NCI-H226 (cell line): ENCODE results near the gene MACROD2.

Experiments used
- DNase-seq: peaks from one replicate; pipeline ENCODE4 v3.0.0-alpha.2; 2015

Gene MACROD2

DNA sequence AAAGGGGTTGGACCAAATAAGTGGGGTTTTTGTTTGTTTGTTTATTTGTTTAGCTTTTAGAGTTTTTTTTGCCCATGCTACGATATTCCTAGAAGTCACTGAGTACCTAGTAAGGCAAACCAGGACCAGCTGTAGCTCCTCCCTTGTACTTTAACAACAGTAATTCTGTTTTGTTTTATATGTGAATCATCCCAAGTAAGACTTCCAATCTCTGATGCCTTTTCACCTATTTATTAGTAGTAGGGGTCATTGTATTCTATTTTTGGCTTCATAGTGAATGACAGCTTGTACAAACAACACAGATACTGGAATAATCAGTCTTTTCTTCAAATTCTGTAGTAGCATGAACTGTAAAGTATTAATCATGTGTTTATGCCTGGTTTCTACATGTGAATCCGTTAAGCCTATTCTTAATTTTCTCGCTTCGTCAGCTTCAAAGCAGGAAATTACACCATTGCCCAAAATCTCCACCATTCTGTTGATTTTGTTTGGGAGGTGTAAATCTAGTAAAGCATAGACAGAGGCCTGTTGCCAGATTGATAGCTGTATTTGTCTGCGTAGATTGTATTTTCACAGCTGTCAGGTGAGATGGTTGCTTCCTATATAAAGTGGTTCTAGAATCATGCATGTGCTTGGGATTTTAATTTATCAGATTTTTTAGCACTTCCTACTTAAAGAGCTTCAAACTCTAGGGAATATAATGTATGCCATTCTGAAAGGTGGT is 493.6 kb downstream of the MACROD2 start:
- no peak for DNase-seq

DNA sequence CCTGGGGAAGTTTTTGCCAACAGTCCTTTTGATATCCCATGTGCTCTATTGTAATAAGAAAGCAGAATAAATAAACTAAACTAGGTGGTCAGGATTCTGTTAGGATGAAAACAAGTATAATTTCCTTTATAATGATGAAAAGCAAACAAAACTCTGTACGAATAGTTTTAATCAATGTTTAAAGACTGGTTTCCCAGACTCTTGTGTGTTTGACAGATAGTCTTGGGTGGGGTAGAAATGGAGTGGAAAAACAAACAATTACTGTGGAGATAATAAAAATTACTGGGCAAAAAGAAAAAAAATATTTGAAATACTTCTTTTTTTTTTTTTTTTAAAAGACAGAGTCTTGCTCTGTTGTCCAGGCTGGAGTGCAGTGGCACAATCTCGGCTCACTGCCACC is 494.2 kb downstream of the MACROD2 start:
- no peak for DNase-seq

DNA sequence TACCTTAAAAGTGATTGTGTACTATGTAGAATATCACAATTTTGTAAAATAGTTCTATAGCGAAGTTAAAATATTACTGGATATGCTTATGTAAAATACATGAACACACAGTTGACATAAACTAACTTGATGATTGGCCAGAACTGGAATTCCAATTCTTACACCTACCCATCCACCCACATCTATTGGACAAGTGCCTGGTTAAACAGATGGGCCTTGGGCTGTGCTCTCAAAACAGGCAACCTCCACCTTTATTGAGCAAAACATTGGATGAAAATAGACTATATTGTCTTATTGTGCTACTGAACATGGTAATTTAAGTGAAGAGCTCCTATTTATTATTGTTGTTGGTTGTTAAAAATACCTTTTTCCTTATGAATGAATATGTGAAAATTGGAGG is 496.1 kb downstream of the MACROD2 start:
- DNase-seq = no peak

DNA sequence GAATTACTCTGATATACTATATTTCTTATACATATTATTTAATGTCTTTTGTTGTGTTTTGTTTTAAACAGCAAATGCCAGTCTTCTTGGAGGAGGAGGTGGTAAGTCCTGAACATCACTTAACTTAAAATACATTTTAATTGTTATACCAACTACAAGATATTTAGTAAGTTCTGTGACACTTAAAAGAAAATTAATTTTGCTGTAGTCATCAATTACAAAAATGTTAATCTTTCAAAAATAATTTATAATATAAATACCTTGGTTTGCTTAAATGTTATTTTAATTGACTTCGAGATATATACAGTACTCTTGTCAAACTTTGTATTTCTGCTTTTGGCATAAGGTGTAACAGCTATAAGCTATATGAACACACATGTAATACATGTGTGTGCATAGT is 498.1 kb downstream of the MACROD2 start:
- DNase-seq = no peak

DNA sequence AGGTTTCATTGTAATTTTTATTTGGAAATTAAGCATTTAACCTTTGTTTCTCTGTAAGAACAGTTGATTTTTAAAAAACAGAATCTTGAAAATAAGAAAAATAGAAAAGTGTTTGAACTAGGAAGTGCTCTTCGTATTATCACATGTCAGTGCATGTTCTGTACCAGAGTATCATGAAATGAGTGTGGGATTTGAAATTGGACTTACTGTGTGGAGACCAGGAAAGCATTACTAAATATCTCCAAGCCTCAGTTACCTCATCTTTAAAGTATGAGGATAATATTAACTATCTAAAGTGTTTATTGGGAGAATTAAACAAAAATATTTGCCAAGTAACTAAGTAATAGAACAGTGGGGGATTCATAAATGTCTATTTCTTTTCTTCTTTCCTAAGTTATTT is 499.0 kb downstream of the MACROD2 start:
- no peak for DNase-seq

DNA sequence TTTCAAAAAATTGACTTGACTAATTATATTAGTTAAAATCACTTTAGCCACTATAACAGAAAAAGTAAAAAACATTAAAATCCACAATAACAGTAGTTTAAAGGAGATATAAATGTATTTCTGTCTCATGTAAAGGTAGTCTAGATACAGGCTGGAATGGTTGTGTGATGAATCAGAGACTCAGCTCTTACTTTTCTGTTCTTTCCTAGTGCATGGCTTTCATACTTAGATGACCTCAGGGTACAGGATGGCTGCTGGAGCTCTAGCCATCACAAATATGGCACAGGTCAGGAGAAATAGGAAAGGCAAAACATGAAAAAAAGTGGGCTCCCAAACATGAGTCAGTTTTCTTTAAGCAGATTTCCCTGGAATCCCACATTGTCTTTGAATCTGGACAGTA is 499.8 kb downstream of the MACROD2 start:
- peak; percentile 9 for DNase-seq

DNA sequence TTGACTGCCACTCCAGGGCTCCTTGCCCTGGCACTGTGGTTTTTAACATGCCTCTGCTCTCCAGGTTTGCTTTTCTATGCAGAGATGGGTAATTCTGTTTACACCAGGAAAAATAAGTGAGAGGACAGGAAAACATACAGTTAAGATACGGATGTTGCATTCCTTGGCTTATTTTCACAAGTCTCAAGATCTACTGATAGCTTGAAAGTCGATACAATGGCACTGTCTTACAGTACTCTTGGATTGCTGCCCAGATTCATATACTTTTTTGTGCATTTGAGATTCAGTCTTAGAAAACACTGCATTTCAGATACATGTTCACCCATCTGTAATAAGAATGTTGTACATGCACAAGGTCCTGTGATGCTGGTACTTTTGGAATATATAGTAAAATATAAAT is 501.7 kb downstream of the MACROD2 start:
- DNase-seq = no peak

DNA sequence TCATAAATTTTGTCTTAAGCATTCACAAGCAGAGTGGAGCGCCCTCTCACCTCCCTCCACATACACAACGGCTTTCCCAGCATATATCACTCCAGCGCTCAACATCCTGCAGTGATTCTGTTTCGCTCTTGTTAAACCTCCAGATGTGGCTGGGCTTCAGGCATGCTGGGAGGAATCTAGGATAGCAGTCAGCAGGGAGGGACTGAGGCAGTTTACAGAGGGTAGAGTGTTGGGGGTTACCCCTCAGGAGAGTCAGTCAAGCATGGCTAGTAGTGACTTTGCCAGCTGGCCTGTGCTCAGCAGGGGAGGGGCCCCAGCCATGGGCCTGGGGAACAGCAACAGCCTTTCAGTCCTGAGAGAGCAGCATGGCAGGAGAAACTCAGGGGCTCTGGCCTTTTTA is 503.5 kb downstream of the MACROD2 start:
- DNase-seq = no peak

DNA sequence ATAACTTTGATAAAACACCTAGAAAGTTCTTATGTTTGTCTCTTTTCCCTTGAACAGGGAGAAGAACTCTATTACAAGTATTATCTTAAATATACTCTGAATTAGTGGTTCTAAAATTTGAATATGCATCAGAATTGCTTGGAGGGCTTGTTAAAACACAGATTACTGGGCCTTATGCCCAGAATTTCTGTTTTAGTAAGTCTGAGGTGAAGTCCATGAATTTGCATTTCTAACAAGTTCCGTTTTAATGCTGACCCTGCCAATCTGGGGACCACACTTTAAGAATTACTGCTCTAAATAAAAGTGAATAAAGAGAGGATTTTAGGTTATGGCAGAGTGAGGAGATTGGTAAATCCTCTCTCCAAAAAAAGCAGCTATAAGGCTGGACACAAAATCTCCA is 510.2 kb downstream of the MACROD2 start:
- DNase-seq = no peak

DNA sequence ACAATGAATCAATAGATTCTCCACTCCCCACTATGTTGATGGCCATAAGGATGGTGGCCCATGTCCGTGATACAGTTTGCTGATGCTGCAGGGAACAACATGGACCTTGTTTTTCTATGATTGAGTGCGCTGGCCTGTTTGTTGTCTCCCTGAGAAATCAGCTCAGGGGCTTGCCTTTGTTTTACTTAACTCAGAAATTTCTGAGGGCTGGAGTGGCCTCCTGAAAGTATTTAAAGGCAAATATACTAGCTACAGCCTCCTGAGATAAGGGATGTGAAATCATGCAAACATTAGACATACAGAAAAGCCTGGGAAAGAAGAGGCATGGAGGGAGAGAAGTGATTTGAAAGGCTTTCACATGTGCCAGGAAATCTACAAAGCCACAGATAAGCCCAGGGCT is 512.4 kb downstream of the MACROD2 start:
- peak; percentile 10 for DNase-seq

DNA sequence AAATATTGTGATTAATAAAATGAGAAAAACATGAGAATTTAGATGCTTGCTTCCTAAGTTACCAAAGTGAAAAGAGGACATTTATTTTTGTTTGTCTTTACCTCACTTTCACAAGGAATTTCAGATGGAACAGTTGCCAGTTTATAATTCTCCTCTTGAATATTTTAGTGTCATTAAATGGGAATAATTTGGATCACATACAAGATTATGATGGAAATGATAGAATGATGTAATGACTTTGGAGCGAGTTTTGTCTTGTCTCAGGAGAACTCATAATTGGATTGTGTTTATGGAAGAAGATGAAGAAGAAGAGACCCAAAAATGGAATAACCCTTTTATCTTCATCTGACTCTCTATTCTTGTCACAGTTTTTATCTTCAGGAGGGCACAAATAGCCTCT is 515.0 kb downstream of the MACROD2 start:
- DNase-seq = no peak

DNA sequence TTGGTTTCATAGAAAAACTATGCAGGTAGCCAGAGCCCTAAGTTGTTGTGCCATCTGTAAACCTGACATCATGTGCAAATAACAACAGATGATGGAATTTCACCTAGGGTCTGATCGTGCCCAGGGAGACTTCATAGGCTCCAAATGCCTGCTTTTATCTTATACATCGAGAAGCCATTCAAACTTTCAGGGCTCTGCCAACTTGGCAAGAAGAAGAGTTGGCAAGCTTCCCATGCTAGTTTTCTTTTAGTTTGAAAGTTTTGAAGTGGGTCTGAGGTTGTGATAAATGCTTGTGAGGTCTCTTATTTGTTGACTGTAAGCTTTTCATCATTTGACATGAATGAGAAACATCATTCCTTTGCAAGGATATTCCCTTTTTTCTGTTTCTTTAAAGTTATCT is 517.5 kb downstream of the MACROD2 start:
- DNase-seq = no peak

DNA sequence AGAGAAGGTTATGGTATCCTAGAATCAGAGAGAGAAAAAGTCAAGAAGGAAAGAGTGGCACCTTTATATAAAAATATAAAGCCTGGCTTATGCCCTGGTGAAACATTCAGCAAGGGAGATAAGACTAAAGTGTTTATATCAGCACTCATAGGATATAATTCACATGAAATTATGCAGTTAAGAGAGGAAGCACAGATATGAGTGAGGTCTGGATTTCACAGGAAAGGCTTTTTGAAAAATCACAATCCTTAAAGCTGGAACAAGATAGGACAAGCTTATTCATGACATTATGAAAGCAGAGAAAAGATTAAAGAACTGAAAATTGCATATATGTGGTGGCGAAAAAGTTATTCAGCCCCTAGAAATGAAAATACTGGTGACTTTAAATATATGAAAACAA is 523.3 kb downstream of the MACROD2 start:
- no peak for DNase-seq

DNA sequence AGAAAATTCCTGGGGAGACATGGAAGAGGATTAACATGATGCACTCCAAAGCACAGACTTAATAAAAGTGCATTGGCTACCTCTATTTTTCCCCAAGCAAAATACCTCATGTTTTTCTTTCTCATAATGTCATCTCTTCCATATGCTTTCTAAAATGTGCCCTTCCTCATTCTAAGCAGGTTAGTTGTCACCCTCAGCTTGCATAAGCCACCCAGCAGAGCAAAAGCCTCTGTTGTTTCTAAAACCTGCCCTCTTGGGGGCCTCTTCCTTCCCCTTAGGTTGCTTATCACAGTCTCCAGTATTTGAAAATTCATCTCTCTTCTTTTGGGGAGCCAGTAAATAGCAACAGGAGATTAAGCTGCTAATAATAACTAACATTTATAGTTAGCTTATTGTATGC is 525.7 kb downstream of the MACROD2 start:
- DNase-seq = no peak

DNA sequence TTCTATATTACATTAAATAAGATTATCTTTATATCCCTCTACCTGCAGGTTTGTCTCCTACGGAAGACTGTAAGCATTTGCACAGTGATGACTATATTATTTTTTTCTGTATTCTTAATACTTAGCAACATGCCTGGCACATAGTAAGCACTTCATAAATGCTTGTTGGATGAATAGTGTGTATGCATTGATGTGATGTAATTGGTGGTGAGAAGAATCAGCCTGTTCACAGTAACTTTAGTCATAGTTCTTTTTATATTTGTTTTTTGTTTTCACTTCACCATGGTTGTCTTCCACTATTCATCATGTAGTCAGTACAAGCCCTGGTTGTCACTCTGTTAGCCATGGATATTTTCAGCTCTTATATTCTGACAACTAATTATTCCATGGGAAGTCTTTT is 526.1 kb downstream of the MACROD2 start:
- no peak for DNase-seq

DNA sequence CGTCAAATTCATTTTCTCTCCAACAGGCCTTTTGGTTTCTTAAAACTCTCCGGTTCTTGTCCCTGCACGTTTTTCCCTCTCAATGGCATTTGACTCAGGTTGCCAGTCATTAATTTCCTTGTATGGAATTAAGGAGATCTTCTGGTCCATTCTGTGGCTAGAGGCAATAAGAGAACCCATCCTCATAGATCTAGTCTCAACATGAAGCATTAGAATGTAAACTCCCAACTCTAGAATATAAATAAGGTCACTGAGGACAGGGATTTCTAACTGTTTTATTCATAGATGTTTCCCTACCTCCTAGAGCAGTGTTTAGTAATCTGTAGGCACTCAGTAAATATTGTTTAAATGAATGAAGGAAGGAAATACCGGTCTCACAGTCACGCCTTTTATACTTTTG is 527.3 kb downstream of the MACROD2 start:
- no peak for DNase-seq

DNA sequence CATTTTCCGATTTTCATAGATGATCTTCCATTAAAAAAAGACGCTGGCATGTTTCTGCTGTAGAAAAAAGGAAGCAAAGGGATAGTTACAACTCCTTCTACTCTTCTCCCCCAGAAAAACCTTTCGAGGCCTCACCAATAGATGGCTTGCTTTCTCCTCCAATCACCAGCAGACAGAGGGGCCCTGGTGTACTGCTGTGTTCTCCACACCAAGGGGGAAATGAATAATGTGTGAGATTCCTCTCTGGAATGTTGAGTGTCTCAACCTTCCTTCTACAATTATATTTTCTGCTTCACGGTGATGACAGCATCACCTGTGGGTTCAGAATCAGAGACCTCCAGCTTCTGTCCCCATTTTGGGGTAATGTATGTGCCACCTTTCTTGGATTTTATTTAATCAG is 527.8 kb downstream of the MACROD2 start:
- peak; percentile 8 for DNase-seq

DNA sequence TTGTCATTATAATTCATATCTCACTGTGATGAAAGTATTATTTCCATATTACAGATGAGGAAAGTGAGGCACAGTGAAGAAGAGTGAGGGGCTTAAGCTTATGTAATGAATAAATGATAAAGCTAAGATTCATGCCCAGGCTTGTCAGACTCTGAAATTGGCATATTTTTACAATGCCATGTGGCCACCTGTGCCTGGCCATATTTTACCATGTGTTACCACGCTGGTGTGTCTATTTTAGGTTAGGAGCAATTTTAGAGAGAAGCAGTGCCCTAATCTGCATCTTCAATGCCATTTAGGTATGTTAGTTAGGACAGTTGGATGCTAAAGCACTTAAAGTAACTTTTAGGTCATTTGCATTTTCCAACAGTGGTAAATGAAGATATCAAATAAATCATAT is 530.1 kb downstream of the MACROD2 start:
- DNase-seq = no peak

DNA sequence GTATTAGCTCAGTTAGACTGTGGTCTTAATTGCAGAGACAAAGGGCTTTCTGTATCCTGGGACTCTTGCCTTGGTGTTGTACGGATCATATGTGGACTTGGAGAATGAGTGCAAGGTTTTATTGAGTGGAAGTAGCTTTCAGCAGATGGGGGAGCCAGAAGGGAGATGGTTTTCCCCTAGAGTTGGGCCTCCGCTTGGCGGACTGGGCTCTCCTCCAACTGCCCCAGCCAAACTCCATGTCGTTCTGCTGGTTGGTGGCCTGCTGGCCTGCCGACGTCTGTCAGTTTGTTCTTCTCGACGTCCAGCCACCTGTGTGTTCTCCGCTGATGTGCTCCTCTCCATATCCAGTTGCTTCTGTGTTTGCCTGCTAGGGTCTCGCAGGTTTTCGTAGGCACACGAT is 531.6 kb downstream of the MACROD2 start:
- DNase-seq = no peak

DNA sequence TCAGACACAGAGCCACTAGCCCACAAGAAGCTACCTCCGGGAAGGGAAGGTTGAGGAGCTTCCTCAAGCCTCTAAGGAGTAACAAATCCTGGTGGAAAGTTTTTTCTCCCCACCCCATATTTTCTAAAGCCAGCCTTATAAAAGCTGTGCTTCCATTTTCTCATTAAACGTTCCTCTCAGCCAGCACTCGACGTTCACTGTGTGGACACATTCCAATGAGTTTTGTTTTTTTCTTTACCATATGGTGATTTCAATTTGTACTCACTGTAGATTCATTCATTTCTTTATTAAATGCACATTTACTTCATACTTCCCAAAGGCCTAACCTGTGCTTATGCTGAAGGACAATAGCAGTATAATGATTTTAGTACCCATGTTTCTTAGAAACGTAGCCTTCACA is 536.5 kb downstream of the MACROD2 start:
- DNase-seq = no peak

DNA sequence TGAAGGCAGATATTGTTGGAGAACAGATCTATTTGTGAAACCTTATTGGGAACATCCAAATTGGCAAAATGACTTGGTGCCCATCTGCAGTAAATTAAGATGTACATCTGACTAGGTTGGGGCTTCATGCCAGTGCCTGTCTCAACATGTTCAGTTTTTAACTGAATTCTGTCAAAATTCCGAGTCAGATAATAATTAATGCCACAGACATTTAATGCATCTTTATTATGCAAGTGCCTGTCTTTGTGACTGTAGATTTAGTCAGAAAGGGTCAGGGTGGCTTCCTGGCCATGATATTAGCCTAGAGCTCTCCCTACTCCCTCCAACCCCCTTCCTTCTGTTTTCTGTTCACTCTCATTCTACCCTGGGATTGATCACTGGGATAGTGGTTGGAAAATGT is 541.4 kb downstream of the MACROD2 start:
- DNase-seq = no peak

DNA sequence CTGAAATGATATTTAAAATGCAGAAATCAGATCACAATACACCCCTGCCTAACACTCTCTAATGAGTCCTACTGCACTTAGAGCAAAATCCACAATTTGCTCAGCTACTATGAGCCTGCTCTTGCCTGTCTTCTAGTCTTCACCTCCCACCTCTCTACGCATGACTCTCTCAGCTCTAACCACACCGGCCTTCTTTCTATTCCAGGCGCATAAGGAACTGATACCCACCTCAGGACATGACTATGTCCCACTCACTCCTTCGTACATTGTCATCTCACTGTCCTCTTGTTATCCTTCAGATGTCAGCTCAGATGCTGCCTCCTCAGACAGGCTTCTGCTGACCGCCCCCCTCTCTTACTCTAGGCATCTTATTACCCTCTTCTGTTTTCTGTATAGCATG is 543.1 kb downstream of the MACROD2 start:
- no peak for DNase-seq

DNA sequence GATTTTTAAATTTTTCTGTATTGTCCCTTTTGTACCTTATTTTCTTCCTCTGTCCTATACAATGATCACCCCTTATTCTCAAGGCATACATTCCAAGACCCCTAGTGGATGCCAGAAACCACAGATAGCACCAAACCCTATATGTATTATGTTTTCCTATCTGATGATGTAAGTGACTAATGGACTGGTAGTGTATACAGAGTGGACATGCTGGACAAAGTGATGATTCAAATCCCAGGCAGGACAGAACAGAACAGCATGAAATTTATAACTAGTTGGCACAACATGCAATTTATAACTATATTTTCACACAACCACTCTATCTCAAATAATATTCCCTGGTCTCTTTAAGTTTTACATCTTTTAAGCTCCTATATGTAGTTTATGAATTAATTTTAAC is 547.7 kb downstream of the MACROD2 start:
- no peak for DNase-seq

DNA sequence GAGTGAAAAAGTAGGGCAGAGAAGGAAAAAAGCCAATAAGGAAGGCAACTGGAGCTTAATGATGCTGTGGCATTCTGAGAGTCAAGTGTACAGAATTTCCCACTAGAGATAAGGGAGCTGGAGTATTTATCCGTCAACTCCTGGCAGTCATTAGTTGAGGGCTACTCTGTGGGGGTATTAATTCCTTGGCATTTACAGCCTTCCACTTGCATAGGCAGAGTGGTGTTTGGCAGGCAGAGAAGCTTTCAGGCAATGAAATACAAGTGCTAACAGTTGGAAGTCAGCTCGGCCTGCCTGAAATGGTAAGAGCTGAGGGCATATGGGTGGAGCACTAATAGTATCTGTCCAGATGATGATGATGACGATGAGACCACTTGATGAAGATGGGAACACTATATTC is 549.4 kb downstream of the MACROD2 start:
- peak; percentile 2 for DNase-seq

DNA sequence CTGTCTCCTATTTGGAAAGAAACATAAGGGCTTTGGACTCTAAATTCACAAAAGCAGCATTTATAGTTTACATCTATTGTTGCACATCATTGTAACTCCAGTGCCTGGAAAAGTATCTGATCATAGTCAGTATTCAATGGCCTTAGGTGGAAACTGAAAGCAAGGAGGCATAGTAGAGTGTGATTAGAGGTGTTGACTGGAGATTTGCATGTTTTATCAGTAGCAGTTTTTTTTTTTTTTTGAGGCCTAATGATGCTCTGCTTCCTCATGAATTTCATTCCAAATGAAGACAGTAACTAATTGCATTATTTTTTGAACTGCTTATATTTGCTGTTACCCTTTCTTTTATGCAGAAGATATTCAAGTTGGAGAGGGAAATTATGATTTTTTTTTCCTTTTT is 555.3 kb downstream of the MACROD2 start:
- no peak for DNase-seq
